Lung (tissue), 12 donors: Measurements from ENCODE around the gene VPS39. TPM values are rescaled to one million over a fixed set of nuclear protein-coding genes. Genes with fewer than 3 reads are reported as not detected.

Experiments used
- ATAC-seq: fragments of 200-7000 bp; cut with Tn5 transposase; one replicate; pipeline ENCODE4 v1.9.1; 2020; ENCODE audit warnings: moderate number of reproducible peaks; ENCODE audit not compliant: insufficient read depth, low FRiP score
- DNase-seq, 3 donors: peaks; one replicate each; pipeline ENCODE4 v3.0.0-alpha.2; 2013 to 2017
- H3K27ac ChIP-seq, 2 donors: one replicate each; pipeline ENCODE4 v1.5.1; 2013; ENCODE audit warnings: mild to moderate bottlenecking in 2 of 2, moderate library complexity in 2 of 2, control low read depth in 1 of 2, inconsistent platforms in 1 of 2, low read depth in 1 of 2, low read length in 1 of 2
- H3K27me3 ChIP-seq, 3 donors: one replicate each; pipeline ENCODE4 v1.5.1; 2013; ENCODE audit warnings: low read length in 2 of 3; ENCODE audit not compliant: control insufficient read depth in 3 of 3, insufficient read depth in 3 of 3
- H3K36me3 ChIP-seq, 4 donors: one replicate each; pipeline ENCODE4 v1.5.1; 2013; ENCODE audit warnings: low read length in 4 of 4, mild to moderate bottlenecking in 1 of 4, moderate library complexity in 1 of 4; ENCODE audit not compliant: control insufficient read depth in 4 of 4, insufficient read depth in 4 of 4
- H3K4me1 ChIP-seq, 5 donors: one replicate each; pipeline ENCODE4 v1.5.1; 2013; ENCODE audit warnings: low read length in 5 of 5, mild to moderate bottlenecking in 2 of 5, moderate library complexity in 1 of 5; ENCODE audit not compliant: control insufficient read depth in 5 of 5, insufficient read depth in 5 of 5
- H3K4me3 ChIP-seq: one replicate; pipeline ENCODE4 v1.5.1; 2013; ENCODE audit warnings: mild to moderate bottlenecking, control low read depth, moderate library complexity
- H3K9ac ChIP-seq, 2 donors: one replicate each; pipeline ENCODE4 v1.5.1; 2013; ENCODE audit warnings: low read length in 2 of 2, control low read depth in 1 of 2; ENCODE audit not compliant: insufficient read depth in 1 of 2
- H3K9me3 ChIP-seq, 4 donors: one replicate each; pipeline ENCODE4 v1.5.1; 2013; ENCODE audit warnings: low read length in 3 of 4, mild to moderate bottlenecking in 1 of 4, moderate library complexity in 1 of 4; ENCODE audit not compliant: control insufficient read depth in 4 of 4, insufficient read depth in 3 of 4
- CTCF ChIP-seq: IDR thresholded peaks from 2 replicates; pipeline ENCODE4 v1.5.1; 2012; ENCODE audit warnings: mild to moderate bottlenecking; ENCODE audit errors: control extremely low read depth, extremely low read depth
- WGBS, 2 donors: extraction: QIAGEN DNeasy Blood & Tissue Kit; methylation state at CpG; one replicate each; pipeline ENCODE4 v1.1.7; 2013; 5-methylcytosine and 5-hydroxymethylcytosine counted together
- polyA plus RNA-seq, 2 donors: library from polyadenylated mRNA; stranded (reverse); fragments of 200-250 nt; gene quantifications; one replicate each; pipeline ENCODE4 v1.2.1, GENCODE V29; 2013
- total RNA-seq, 2 donors: library from RNA; depleted of rRNA in 1 of 2; stranded (reverse); fragments of >200 nt in 1 of 2; gene quantifications; one replicate each; pipeline ENCODE4 v1.2.1, GENCODE V29; 2014 to 2021
- donor health status: control.
- donor health status: control.
- donor health status: Bipolar disorder and iron deficiency.
- donor health status: healthy.
- donor health status: DM: yes; HTN: yes; CAD: no.

Gene VPS39
- total and polyA plus RNA-seq, 4 donors, result 29.4 to 99.1 (median 51.5) TPM

GRCh38 chr15:42143356-42143755 is 64.7 kb downstream of the VPS39 start:
- DNase-seq, result no peak
- no peak overlapping the region for H3K4me3 ChIP-seq
- H3K9ac ChIP-seq, result no peak overlapping the region

GRCh38 chr15:42141795-42142667 is 66.1 kb downstream of the VPS39 start:
- ATAC-seq, result no peak
- no peaks in the 10 kb centered on the region for H3K9me3 ChIP-seq
- no peaks in the 10 kb centered on the region for H3K36me3 ChIP-seq
- no peak for TF ChIP-seq CTCF
- no peaks in the 10 kb centered on the region for H3K4me1 ChIP-seq
- 89% methylated on average over 21 of the region's 21 CpGs for WGBS, 2 donors
- no peak overlapping the region for H3K4me3 ChIP-seq
- DNase-seq, result no peak
- H3K27ac ChIP-seq, result no peak overlapping the region
- no peak overlapping the region for H3K9ac ChIP-seq
- H3K27me3 ChIP-seq, result no peaks in the 10 kb centered on the region

More at GRCh38 chr15:42143356-42143755, 64.7 kb downstream of the VPS39 start:
- no peak overlapping the region for H3K27ac ChIP-seq
- H3K9me3 ChIP-seq, result no peaks in the 10 kb centered on the region
- no peaks in the 10 kb centered on the region for H3K4me1 ChIP-seq
- ATAC-seq, result no peak
- TF ChIP-seq CTCF, result no peak
- no peaks in the 10 kb centered on the region for H3K36me3 ChIP-seq
- 95 to 96% methylated on average over 4 of the region's 4 CpGs for WGBS, 2 donors
- no peaks in the 10 kb centered on the region for H3K27me3 ChIP-seq

GRCh38 chr15:42141246-42141645 is 66.9 kb downstream of the VPS39 start:
- H3K27ac ChIP-seq, result no peak overlapping the region
- no peaks in the 10 kb centered on the region for H3K4me1 ChIP-seq
- WGBS, 2 donors, result 92 to 95% methylated on average over 7 of the region's 7 CpGs
- no peaks in the 10 kb centered on the region for H3K9me3 ChIP-seq
- H3K4me3 ChIP-seq, result no peak overlapping the region
- no peaks in the 10 kb centered on the region for H3K27me3 ChIP-seq
- ATAC-seq (no peak), DNase-seq (no peak)
- no peak for TF ChIP-seq CTCF
- no peak overlapping the region for H3K9ac ChIP-seq
- H3K36me3 ChIP-seq, result no peaks in the 10 kb centered on the region
